C4-2B (cell line): ENCODE results near the gene ASCC3.

Source experiments
- CTCF ChIP-seq: fragments of 450-650 bp; conservative IDR thresholded peaks from 2 replicates; pipeline ENCODE4 v1.5.1; 2017; ENCODE audit warnings: mild to moderate bottlenecking
- ZFX ChIP-seq: fragments of 450-650 bp; IDR thresholded peaks from 2 replicates; pipeline ENCODE4 v1.6.1; 2017

GRCh38 chr6:100724696-100725095 is 156.4 kb downstream of the ASCC3 start:
- no peak for TF ChIP-seq CTCF
- no peak for TF ChIP-seq ZFX
